ENCODE data around the gene SHISA7.

- TF ChIP-seq, protein P1, sequence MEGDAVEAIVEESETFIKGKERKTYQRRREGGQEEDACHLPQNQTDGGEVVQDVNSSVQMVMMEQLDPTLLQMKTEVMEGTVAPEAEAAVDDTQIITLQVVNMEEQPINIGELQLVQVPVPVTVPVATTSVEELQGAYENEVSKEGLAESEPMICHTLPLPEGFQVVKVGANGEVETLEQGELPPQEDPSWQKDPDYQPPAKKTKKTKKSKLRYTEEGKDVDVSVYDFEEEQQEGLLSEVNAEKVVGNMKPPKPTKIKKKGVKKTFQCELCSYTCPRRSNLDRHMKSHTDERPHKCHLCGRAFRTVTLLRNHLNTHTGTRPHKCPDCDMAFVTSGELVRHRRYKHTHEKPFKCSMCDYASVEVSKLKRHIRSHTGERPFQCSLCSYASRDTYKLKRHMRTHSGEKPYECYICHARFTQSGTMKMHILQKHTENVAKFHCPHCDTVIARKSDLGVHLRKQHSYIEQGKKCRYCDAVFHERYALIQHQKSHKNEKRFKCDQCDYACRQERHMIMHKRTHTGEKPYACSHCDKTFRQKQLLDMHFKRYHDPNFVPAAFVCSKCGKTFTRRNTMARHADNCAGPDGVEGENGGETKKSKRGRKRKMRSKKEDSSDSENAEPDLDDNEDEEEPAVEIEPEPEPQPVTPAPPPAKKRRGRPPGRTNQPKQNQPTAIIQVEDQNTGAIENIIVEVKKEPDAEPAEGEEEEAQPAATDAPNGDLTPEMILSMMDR (conservative IDR thresholded peaks at IDR 0.05; ENCODE audit: low read depth, low read length) = no peak
- TF ChIP-seq POLR2A (IDR thresholded peaks at IDR 0.05; ENCODE audit: low read depth, low read length) (peak; percentile 10; the same call in 1 of the 2 replicates), RAD21 (IDR thresholded peaks at IDR 0.05; ENCODE audit: low read length) (no peak), RFX5 (IDR thresholded peaks at IDR 0.05; ENCODE audit: low read depth, low read length) (no peak), CEBPB (IDR thresholded peaks at IDR 0.05; ENCODE audit: low read depth, low read length) (peak; percentile 59; the same call in 1 of the 2 replicates)
These were observed 51.1 kb downstream of the SHISA7 start for GRCh38 chr19:55391702-55392615.

Data from IMR-90 (cell line).